ENCODE results near the gene INPP4B. TPM values are rescaled to one million over a fixed set of nuclear protein-coding genes. Genes with fewer than 3 reads are reported as not detected.

Gene INPP4B
- total RNA-seq, 1 experiment from 2014 or later: 53.7 TPM

GRCh38 chr4:142581881-142582280 is 264.2 kb downstream of the INPP4B start:
- Histone ChIP-seq H3K9me3 (ENCODE audit: insufficient read depth, low read depth) (0 out of 2 replicates have a peak, but pooled peaks cover 3% of the 10 kb centered on the region), H3K4me2 (no peak overlapping the region), H3K27me3 (ENCODE audit: insufficient read depth, low read depth) (no peaks in the 10 kb centered on the region), H2AFZ (no peak overlapping the region), H3K36me3 (ENCODE audit: low read depth) (no peaks in the 10 kb centered on the region), H3K27ac (no peak overlapping the region), H4K20me1 (ENCODE audit: insufficient read depth) (no peaks in the 10 kb centered on the region), H3K9me2 (ENCODE audit: insufficient read depth) (no peaks in the 10 kb centered on the region), H3K4me1 (replicated peaks; ENCODE audit: insufficient read depth) (no peaks in the 10 kb centered on the region), H3K4me3 (no peak overlapping the region), H3K79me2 (ENCODE audit: low read depth) (no peaks in the 10 kb centered on the region), H3F3A (ENCODE audit: insufficient read depth, low read depth) (no peaks in the 10 kb centered on the region)
- no TSS peak for BruUV-seq (replicated peaks)
- intact Hi-C loops (cut with micrococcal nuclease; ENCODE audit: unreplicated experiment): no loop called here
- DNase-seq: no peak
- CTCF ChIA-PET: no interaction called here
- POLR2A ChIA-PET (ENCODE audit: unreplicated experiment): no interaction called here
- TF ChIP-seq CTCF (conservative IDR thresholded peaks at IDR 0.05): no peak
- no peak for TF ChIP-seq EZH2 (IDR thresholded peaks at IDR 0.05; ENCODE audit: low read depth)

GRCh38 chr4:142579443-142579842 is 266.7 kb downstream of the INPP4B start:
- intact Hi-C loops (cut with micrococcal nuclease; ENCODE audit: unreplicated experiment): no loop called here

GRCh38 chr4:142574306-142574705 is 271.8 kb downstream of the INPP4B start:
- Histone ChIP-seq H4K20me1 (ENCODE audit: insufficient read depth) (no peaks in the 10 kb centered on the region), H3K79me2 (ENCODE audit: low read depth) (no peaks in the 10 kb centered on the region), H3K9me3 (ENCODE audit: insufficient read depth, low read depth) (0 out of 2 replicates have a peak, but pooled peaks cover 3% of the 10 kb centered on the region), H3K27me3 (ENCODE audit: insufficient read depth, low read depth) (no peaks in the 10 kb centered on the region), H3K4me3 (no peak overlapping the region), H3K36me3 (ENCODE audit: low read depth) (no peaks in the 10 kb centered on the region), H3K4me2 (no peak overlapping the region), H3F3A (ENCODE audit: insufficient read depth, low read depth) (no peaks in the 10 kb centered on the region), H3K27ac (no peak overlapping the region), H3K4me1 (replicated peaks; ENCODE audit: insufficient read depth) (no peaks in the 10 kb centered on the region), H3K9me2 (ENCODE audit: insufficient read depth) (no peaks in the 10 kb centered on the region), H2AFZ (no peak overlapping the region)
- no peak for DNase-seq
- no TSS peak for BruUV-seq (replicated peaks)
- CTCF ChIA-PET: no interaction called here
- TF ChIP-seq EZH2 (IDR thresholded peaks at IDR 0.05; ENCODE audit: low read depth) (no peak), CTCF (conservative IDR thresholded peaks at IDR 0.05) (no peak)
- POLR2A ChIA-PET (ENCODE audit: unreplicated experiment): no interaction called here
- intact Hi-C loops (cut with micrococcal nuclease; ENCODE audit: unreplicated experiment): no loop called here

More at GRCh38 chr4:142579443-142579842, 266.7 kb downstream of the INPP4B start:
- POLR2A ChIA-PET (ENCODE audit: unreplicated experiment): no interaction called here
- no peaks in the 10 kb centered on the region for H3K9me2 ChIP-seq (ENCODE audit: insufficient read depth)
- 0 out of 2 replicates have a peak, but pooled peaks cover under 1% of the 10 kb centered on the region for H3K9me3 ChIP-seq (ENCODE audit: insufficient read depth, low read depth)
- H3K79me2 ChIP-seq (ENCODE audit: low read depth): no peaks in the 10 kb centered on the region
- H3K4me2 ChIP-seq: no peak overlapping the region
- no peaks in the 10 kb centered on the region for H3F3A ChIP-seq (ENCODE audit: insufficient read depth, low read depth)
- CTCF ChIA-PET: no interaction called here
- H3K4me3 ChIP-seq: no peak overlapping the region
- no peak for DNase-seq
- no peaks in the 10 kb centered on the region for H3K27me3 ChIP-seq (ENCODE audit: insufficient read depth, low read depth)
- H3K4me1 ChIP-seq (replicated peaks; ENCODE audit: insufficient read depth): no peaks in the 10 kb centered on the region
- no TSS peak for BruUV-seq (replicated peaks)
- H3K36me3 ChIP-seq (ENCODE audit: low read depth): no peaks in the 10 kb centered on the region
- TF ChIP-seq CTCF (conservative IDR thresholded peaks at IDR 0.05) (no peak), EZH2 (IDR thresholded peaks at IDR 0.05; ENCODE audit: low read depth) (no peak)
- H4K20me1 ChIP-seq (ENCODE audit: insufficient read depth): no peaks in the 10 kb centered on the region
- H3K27ac ChIP-seq: no peak overlapping the region
- H2AFZ ChIP-seq: no peak overlapping the region
